H9 (cell line): Measurements from ENCODE around the gene SLC39A8. TPM values are rescaled to one million over a fixed set of nuclear protein-coding genes. Genes with fewer than 3 reads are reported as not detected.

ENCODE experiments used
- DNase-seq: peaks from one replicate; pipeline ENCODE4 v3.0.0-alpha.2; 2017
- H2AFZ ChIP-seq: one replicate; pipeline ENCODE4 v1.6.1; 2013; ENCODE audit warnings: mild to moderate bottlenecking, low read length, control low read depth, moderate library complexity
- H2AK5ac ChIP-seq: 2 replicates; pipeline ENCODE4 v1.6.1; 2013; ENCODE audit warnings: low read length, control low read depth, mixed read lengths; ENCODE audit not compliant: insufficient read length
- H2BK120ac ChIP-seq: one replicate; pipeline ENCODE4 v1.6.1; 2013; ENCODE audit warnings: low read depth, mild to moderate bottlenecking, low read length, control low read depth, inconsistent platforms; ENCODE audit not compliant: poor library complexity, severe bottlenecking
- H2BK12ac ChIP-seq: 2 replicates; pipeline ENCODE4 v1.6.1; 2013; ENCODE audit warnings: low read length, control low read depth, mixed read lengths, low read depth; ENCODE audit not compliant: insufficient read length
- H2BK15ac ChIP-seq: 2 replicates; pipeline ENCODE4 v1.6.1; 2013; ENCODE audit warnings: low read depth, low read length, control low read depth
- H2BK20ac ChIP-seq: one replicate; pipeline ENCODE4 v1.6.1; 2013; ENCODE audit warnings: low read depth, mild to moderate bottlenecking, low read length, control low read depth, inconsistent platforms; ENCODE audit not compliant: poor library complexity, severe bottlenecking
- H2BK5ac ChIP-seq: 2 replicates; pipeline ENCODE4 v1.6.1; 2013; ENCODE audit warnings: low read length, control low read depth, mixed read lengths; ENCODE audit not compliant: insufficient read length
- H3K14ac ChIP-seq: 2 replicates; pipeline ENCODE4 v1.6.1; 2013; ENCODE audit warnings: low read length, control low read depth; ENCODE audit not compliant: insufficient read depth
- H3K18ac ChIP-seq: 2 replicates; pipeline ENCODE4 v1.6.1; 2013; ENCODE audit warnings: low read depth, mild to moderate bottlenecking, mixed read lengths, low read length, control low read depth; ENCODE audit not compliant: insufficient read length
- H3K23ac ChIP-seq: 2 replicates; pipeline ENCODE4 v1.6.1; 2013; ENCODE audit warnings: low read length, control low read depth, mixed read lengths, low read depth; ENCODE audit not compliant: insufficient read length
- H3K23me2 ChIP-seq: 2 replicates; pipeline ENCODE4 v1.6.1; 2013; ENCODE audit warnings: low read depth, mild to moderate bottlenecking, mixed read lengths, low read length, control low read depth; ENCODE audit not compliant: insufficient read length, poor library complexity, severe bottlenecking
- H3K27ac ChIP-seq: 2 replicates; pipeline ENCODE4 v1.5.1; 2013; ENCODE audit warnings: low read length, control low read depth, mixed read lengths, low read depth; ENCODE audit not compliant: insufficient read length
- H3K27me3 ChIP-seq: 2 replicates; pipeline ENCODE4 v1.6.1; 2013; ENCODE audit warnings: low read length, control low read depth, inconsistent platforms; ENCODE audit not compliant: insufficient read depth
- H3K4ac ChIP-seq: 2 replicates; pipeline ENCODE4 v1.6.1; 2013; ENCODE audit warnings: low read depth, mild to moderate bottlenecking, control low read depth, inconsistent platforms, low read length, moderate library complexity
- H3K4me1 ChIP-seq: 2 replicates; pipeline ENCODE4 v1.6.1; 2013; ENCODE audit warnings: low read length, control low read depth, inconsistent platforms; ENCODE audit not compliant: insufficient read depth
- H3K4me2 ChIP-seq: 2 replicates; pipeline ENCODE4 v1.6.1; 2013; ENCODE audit warnings: low read length, control low read depth, mixed read lengths; ENCODE audit not compliant: insufficient read length, insufficient read depth
- H3K56ac ChIP-seq: 2 replicates; pipeline ENCODE4 v1.6.1; 2013; ENCODE audit warnings: low read depth, mild to moderate bottlenecking, mixed read lengths, low read length, control low read depth; ENCODE audit not compliant: insufficient read length
- H3K79me1 ChIP-seq: 2 replicates; pipeline ENCODE4 v1.6.1; 2013; ENCODE audit warnings: low read depth, mild to moderate bottlenecking, moderate library complexity, low read length, control low read depth, inconsistent platforms; ENCODE audit not compliant: insufficient read depth, poor library complexity, severe bottlenecking
- H3K79me2 ChIP-seq: 2 replicates; pipeline ENCODE4 v1.6.1; 2013; ENCODE audit warnings: low read length, control low read depth, inconsistent platforms; ENCODE audit not compliant: insufficient read depth
- H3K9ac ChIP-seq: 2 replicates; pipeline ENCODE4 v1.6.1; 2013; ENCODE audit warnings: low read length, control low read depth, mixed read lengths; ENCODE audit not compliant: insufficient read length; ENCODE audit errors: extremely low read depth
- H3K9me3 ChIP-seq: one replicate; pipeline ENCODE4 v1.6.1; 2013; ENCODE audit warnings: low read depth, low read length, inconsistent platforms; ENCODE audit not compliant: control insufficient read depth
- H3T11ph ChIP-seq: one replicate; pipeline ENCODE4 v1.6.1; 2013; ENCODE audit warnings: mild to moderate bottlenecking, low read length, control low read depth, inconsistent platforms
- H4K20me1 ChIP-seq: one replicate; pipeline ENCODE4 v1.6.1; 2013; ENCODE audit not compliant: control insufficient read depth, insufficient read length, insufficient read depth
- H4K5ac ChIP-seq: 2 replicates; pipeline ENCODE4 v1.6.1; 2013; ENCODE audit warnings: low read depth, mild to moderate bottlenecking, mixed read lengths, low read length, control low read depth; ENCODE audit not compliant: insufficient read length
- H4K8ac ChIP-seq: replicated peaks from 2 replicates; pipeline ENCODE4 v1.6.1; 2013; ENCODE audit warnings: low read length, control low read depth, mixed read lengths, low read depth; ENCODE audit not compliant: insufficient read length
- H4K91ac ChIP-seq: 2 replicates; pipeline ENCODE4 v1.6.1; 2013; ENCODE audit warnings: low read depth, mild to moderate bottlenecking, moderate library complexity, mixed read lengths, low read length, control low read depth; ENCODE audit not compliant: insufficient read length
- H3K27ac Mint-ChIP-seq, 3 experiments: 2 replicates in 2 of 3; 3 replicates in 1 of 3; pipeline ENCODE4 v1.8.0; 2020 to 2021; ENCODE audit warnings: mixed read lengths in 3 of 3, mild to moderate bottlenecking in 1 of 3, moderate library complexity in 1 of 3
- H3K27me3 Mint-ChIP-seq: 2 replicates; pipeline ENCODE4 v1.8.0; 2021; ENCODE audit warnings: low read depth, mild to moderate bottlenecking, moderate library complexity, mixed read lengths
- H3K36me3 Mint-ChIP-seq, 3 experiments: 2 replicates in 2 of 3; 3 replicates in 1 of 3; pipeline ENCODE4 v1.8.0; 2020 to 2021; ENCODE audit warnings: low read depth in 3 of 3, mixed read lengths in 3 of 3; ENCODE audit not compliant: insufficient read depth in 1 of 3
- H3K4me1 Mint-ChIP-seq, 2 experiments: 2 replicates each; pipeline ENCODE4 v1.8.0; 2020; ENCODE audit warnings: mixed read lengths in 2 of 2
- H3K4me3 Mint-ChIP-seq, 2 experiments: 2 replicates in 1 of 2; 3 replicates in 1 of 2; pipeline ENCODE4 v1.8.0; 2020 to 2021; ENCODE audit warnings: mild to moderate bottlenecking in 2 of 2, mixed read lengths in 2 of 2, moderate library complexity in 1 of 2
- H3K9me3 Mint-ChIP-seq, 2 experiments: 2 replicates in 1 of 2; 3 replicates in 1 of 2; pipeline ENCODE4 v1.8.0; 2020; ENCODE audit warnings: mild to moderate bottlenecking in 2 of 2, mixed read lengths in 2 of 2, moderate library complexity in 1 of 2
- total RNA-seq: library from RNA; stranded (reverse); gene quantifications from 2 replicates; pipeline ENCODE4 v1.2.1, GENCODE V29; 2021
- TF ChIP-seq, protein P1 (sequence below): fragments of 200-600 bp; sonication (generic); conservative IDR thresholded peaks from 3 replicates; pipeline ENCODE4 v1.8.0; 2021; ENCODE audit warnings: antibody characterized with exemption, mild to moderate bottlenecking

The SLC39A8 gene
- total RNA-seq, 1 experiment from 2014 or later = 11.0 TPM

GRCh38 chr4:102388611-102389010 is 43.3 kb upstream of the SLC39A8 start:
- Histone ChIP-seq H3K23ac (no peak overlapping the region), H2BK12ac (no peak overlapping the region), H3K4me2 (no peak overlapping the region), H4K5ac (no peak overlapping the region), H2BK20ac (no peak overlapping the region), H2BK5ac (no peak overlapping the region), H3K79me1 (no peaks in the 10 kb centered on the region), H2BK15ac (no peak overlapping the region), H3K56ac (no peak overlapping the region), H3K9ac (no peak overlapping the region), H4K20me1 (no peaks in the 10 kb centered on the region), H2BK120ac (no peak overlapping the region), H3T11ph (no peak overlapping the region), H3K4ac (no peak overlapping the region), H3K4me1 (peaks cover 5% of the 10 kb centered on the region; the same call in 1 of the 2 replicates), H3K23me2 (no peaks in the 10 kb centered on the region), H2AFZ (no peak overlapping the region), H3K9me3 (no peaks in the 10 kb centered on the region), H3K18ac (no peak overlapping the region), H3K27ac (no peak overlapping the region), H4K91ac (no peak overlapping the region), H4K8ac (no peak overlapping the region), H3K27me3 (no peaks in the 10 kb centered on the region), H3K79me2 (no peaks in the 10 kb centered on the region), H3K14ac (no peak overlapping the region), H2AK5ac (no peak overlapping the region)
- Mint-ChIP-seq H3K4me3 (no peak overlapping the region), H3K36me3 (no peaks in the 10 kb centered on the region; a peak in 1 of 7 replicates), H3K27ac (no peak overlapping the region), H3K9me3 (no peaks in the 10 kb centered on the region), H3K27me3 (no peaks in the 10 kb centered on the region), H3K4me1 (peaks cover 21 to 26% of the 10 kb centered on the region in 2 experiments)
- DNase-seq = no peak
- TF ChIP-seq, protein P1, sequence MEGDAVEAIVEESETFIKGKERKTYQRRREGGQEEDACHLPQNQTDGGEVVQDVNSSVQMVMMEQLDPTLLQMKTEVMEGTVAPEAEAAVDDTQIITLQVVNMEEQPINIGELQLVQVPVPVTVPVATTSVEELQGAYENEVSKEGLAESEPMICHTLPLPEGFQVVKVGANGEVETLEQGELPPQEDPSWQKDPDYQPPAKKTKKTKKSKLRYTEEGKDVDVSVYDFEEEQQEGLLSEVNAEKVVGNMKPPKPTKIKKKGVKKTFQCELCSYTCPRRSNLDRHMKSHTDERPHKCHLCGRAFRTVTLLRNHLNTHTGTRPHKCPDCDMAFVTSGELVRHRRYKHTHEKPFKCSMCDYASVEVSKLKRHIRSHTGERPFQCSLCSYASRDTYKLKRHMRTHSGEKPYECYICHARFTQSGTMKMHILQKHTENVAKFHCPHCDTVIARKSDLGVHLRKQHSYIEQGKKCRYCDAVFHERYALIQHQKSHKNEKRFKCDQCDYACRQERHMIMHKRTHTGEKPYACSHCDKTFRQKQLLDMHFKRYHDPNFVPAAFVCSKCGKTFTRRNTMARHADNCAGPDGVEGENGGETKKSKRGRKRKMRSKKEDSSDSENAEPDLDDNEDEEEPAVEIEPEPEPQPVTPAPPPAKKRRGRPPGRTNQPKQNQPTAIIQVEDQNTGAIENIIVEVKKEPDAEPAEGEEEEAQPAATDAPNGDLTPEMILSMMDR = no peak
